NCI-H82 (cell line): ENCODE measurements around the gene SUN5.

Experiments used
- DNase-seq: peaks from one replicate; lab custom pipeline; 2025; lab: John Stamatoyannopoulos, UW

Gene SUN5

DNA sequence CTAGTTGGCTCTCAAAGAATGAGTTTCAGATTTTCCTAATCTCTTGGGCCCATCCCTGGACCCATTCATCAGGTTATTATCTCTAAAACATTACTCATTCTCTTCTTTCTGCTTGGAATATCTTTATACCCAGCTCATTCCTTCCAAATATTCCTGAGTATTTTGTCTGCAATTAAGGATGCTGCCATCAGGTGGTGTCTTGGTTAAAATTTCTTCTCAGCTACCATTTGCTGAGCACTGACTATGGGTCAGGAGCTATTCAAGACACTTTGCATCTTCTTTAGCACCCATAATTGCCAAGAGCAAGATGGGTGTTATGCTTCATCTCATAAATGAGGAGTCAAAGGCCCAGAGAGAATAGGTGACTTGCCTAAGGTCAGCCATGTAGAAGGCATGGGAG, 8.4 kb downstream of the SUN5 start:
- DNase-seq = no peak

DNA sequence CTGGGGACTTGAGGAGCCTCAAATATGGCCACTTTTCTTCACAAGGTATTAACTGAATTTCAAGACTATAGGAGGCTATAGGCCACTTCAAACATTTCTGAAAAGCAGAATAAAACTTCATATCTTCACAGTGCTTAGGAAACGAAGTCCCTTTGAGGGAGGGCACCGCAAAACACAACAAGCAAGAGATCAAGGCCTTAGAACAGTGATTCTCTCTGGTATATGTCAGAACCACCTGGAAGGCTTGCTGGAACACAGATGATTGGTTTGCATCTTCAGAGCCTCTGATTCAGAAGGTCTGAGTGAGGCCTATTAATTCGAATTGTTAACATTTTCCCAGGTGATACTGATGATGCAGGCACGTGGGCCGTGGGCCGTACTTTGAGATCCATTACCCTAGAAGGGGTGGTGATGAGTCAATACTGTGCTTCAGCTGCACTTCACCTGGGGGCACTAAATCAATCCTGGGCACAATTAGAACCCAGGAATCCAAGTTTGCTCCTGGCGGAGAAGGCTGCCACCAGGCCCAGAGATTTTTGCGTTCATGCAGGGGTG, 10.7 kb downstream of the SUN5 start:
- DNase-seq = no peak

DNA sequence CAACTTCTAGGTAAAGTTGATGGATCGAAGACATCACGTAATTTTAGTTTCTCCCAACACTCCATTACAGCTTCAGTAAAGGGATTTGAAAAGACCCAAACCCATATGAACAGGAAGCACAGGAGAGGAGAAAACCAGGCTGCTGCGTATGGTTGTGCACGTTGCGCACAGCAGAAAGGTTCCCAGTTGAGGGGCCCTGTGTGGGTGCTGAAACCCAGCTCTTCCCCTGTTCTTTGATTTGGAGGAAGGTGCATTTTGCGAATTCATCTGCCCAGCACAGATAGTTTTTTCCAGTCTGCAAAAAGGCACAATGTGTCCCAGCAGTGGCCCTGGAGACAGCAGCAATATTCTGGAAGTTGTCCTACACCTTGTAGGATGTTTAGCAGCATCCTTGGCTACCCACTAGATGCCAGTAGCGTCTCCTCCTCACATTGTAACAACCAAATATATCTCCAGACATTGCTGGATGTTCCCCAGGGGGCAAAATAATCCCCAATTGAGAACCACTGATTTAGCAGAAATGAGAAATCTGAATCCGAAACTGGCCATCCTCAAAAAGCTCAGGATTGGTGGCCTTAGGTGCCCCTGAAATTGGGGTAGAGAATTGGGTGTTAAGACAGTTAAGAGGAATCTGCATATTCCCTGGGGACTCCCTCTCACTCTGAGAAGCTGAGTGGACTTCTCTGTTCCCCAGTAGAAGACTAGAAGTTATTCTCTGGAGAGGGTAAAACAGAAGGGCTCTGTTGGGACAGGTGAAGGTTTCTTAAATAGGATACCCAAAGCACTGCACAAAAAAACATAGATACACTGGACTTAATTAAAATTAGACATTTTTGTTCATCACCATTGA, 12.2 kb downstream of the SUN5 start:
- DNase-seq = peak; percentile 49

DNA sequence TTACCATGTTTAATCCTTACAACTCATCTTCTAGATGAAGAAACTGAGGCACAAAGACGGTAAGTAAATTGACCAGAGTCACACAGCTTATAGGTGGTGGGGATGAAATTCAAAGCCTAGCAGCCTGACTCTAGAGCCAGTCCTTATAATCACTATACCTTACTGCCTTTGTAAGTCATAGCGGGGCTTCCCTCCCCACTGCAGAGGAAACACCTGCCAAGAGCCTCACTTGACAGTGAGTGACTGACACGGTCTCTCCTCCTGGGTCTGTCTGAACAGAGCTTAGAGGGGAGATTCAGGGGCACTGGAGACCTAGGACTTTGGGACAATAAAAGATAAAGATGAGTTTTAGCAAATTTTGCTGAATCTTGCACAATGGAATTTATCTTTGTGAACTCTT, 12.8 kb downstream of the SUN5 start:
- DNase-seq = no peak

DNA sequence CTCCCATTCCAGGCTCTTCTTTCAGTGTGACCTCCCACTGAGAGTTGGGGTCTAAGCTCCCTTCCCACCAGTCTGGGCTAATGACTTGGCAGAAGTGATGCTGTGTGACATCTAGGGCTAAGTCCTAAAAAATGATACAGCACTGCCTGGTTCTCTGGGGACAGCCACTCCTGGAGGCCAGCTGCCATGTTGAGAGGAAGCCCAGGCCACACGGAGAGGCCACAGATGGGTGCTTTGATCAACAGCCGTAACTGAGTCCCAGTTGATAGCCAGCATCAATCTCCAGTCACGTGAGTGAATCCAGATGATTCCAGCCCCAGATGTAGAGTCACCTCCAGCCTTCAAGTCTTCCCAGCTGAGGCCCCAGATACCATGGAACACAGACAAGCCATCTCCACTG, 13.8 kb downstream of the SUN5 start:
- no peak for DNase-seq

DNA sequence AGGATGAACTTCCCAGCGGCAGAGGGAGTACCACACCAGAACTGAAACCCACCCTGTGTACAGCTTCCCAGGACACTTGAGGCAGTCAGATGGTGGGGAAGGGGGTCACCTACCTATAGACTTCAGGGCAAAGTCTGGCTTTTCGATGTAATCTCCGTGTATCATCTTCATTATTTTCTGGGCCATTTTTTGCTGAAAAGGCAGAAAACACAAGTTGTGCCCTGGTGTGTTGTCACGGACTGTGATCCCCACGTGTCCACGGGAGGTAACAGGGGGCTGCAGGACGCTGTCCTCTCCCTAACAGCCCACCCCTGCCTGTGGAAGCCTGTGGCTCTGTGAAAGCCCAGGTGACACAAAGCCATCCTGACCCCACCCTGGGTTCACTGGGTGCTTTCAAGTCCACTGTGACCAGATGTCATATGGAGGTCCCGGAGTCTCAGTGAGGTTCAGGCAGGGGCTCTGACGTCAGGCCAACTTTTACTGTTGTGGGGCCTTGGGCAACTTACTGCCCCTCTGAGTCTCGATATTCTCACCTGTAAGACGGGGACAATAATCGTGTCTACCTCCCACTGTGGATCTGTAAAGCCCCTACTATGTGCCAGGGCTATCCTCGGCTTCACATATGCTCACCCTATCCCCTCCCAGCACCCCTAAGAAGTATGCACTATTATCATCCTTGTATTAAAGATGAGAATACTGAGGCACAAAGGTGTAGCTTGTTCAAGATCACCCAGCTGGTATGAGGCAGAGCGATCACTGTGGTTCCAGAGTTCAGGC, 14.5 kb downstream of the SUN5 start:
- no peak for DNase-seq

DNA sequence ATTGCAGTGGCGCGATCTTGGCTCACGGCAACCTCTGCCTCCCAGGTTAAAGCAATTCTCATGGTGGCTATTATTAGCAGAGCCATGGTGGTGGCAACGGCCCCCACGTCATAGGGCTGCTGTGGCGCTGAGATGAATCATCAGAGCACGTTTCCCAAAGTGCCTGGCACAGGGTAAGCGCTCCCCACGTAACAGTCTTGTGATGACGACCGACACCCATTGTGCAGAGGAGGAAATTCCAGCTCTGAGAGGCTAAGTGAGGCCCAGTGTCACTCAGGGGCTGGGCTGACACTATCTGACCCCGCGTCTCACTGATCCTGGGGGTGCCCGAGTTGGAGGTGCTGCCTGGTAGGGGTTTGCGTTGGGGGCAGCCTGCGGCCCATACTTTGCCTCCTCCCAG, 16.2 kb downstream of the SUN5 start:
- no peak for DNase-seq

DNA sequence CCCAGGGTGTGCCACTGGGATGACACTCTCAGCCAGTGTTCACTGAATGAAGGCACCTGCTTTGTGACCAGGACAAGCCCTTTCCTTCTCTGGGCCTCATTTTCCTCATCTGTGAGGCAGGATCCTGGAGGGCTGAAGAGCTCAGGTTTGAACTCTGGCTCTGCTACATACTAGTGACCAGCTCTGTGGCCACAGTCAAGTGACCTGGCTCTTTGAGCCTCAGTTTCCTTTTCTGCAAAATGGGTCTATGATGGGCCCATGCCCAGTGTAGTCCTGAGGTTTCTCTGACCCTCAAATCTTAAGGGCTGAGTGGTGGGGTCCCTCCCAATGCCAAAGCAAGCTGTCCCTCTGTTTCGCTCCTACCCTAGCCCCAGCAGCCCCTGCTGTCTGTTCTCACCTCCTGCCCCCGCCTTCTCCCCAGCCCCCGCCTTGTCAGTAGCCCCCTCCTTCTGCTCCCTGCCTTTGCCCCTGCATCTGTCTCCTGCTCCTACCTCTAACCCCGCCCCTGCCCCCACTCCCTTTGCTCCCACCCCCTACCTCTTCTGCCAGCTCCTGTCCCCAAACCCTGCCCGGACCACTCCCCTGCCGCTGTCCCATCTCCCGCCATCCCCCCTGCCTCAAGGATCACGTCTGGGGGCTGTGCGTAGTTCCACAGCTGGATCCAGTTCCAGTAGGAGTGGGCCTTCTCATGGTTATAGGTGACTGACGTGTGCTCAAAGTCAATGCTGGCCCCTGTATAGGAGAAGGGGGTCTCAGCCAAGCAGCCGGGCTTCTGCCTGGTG, 17.0 kb downstream of the SUN5 start:
- DNase-seq = no peak

DNA sequence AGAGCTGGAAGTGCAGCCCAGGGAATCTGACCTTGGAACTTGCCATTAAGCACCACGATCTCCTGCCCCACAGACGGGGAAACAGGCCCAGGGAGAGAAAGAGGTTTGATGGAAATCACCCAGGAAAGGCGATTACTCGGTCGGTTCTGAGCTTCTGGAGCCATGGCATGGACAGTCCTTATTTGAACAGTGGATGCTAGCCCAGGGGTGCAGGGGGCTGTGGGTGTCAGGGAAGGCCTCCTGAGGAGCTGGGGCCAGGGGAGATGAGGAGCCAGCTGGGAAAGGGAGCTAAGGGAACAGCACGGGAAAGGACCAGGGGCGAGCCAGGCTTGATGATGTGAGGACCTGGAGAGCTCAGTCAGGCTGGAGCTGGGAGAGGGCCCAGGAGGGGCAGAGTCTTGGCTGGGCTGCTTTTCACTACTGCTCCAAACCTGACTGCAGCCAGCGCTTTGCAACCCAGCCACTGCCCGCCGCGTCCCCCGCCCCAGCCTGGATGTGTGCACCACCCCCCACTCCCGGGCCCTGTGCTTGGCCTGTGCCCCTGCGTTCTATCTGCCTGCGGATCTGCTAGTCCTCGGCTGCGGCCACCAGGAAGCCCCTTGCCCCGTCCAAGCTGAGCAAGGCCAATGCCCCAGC, 17.8 kb downstream of the SUN5 start:
- no peak for DNase-seq

DNA sequence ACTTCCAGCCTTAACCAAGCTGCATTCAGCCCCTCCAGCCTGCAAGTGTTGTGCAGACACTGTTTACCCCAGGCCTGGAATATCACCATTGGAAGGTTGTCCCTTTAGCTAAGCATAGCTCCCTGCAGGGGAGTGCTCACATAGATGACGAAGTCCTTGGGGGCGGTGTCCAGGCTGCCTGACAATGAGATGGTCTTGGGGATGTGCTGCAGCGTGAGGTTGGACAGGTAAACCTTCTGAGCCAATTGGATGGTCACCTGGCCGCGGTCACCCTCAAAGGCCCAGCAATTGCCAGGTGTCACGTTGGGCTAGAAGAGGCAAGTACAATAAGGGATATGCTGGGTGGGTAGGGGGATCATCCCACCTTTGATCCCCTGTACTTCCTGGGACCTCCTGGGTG, 18.6 kb downstream of the SUN5 start:
- DNase-seq = no peak

DNA sequence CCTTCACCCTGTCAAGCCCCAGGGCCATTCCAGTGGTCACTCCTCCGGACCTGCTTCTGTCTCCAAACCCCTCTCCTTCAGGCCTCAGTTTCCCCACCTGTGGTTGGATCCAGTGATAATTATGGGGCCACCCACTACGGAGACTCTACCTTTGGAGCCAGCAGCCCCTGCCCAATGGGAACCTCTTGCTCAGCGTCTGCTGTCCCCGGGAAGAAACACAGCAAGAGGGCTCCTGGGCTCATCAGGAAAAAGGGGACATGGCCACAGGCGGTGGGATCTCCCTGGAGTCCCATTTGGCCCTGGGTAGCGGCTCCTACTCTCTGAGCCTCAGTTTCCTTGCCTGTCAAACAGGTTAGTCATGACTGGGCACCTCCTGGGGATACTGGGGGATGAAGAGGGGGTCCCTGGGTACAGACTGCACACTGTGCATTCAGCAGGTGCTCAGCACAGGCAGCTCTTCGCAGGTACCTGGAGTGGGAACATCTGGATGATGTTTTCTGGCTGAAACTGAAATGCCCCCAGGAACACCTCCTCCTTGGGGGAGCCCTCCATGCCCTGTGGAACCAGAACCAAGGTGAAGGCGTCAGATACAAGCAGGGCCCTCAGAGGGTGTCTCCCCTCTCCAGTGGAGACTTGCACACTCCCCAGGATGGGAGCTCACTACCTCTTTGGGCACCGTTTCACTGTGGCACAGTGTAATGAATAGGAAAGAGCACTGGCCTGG, 19.4 kb downstream of the SUN5 start:
- no peak for DNase-seq

DNA sequence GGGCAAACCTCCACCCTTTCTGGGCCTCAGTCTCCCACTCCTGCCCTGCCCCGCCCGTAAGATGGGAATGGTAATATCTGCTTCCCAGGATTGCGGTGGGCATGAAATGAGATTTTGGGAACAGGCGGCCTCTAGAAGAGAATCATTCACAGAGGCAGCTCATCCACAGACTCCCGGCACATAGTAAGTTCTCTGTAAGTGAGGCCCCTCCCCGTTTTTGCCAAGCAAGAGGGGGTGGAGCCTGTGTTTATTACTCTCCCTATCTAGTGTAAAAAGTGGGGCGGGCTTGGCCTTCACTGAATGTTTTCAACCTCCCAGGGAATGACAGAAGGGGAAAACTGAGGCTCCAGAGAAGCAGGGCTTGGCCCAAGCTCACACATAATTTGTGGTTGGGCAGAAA, 20.0 kb downstream of the SUN5 start:
- DNase-seq = peak; percentile 66

DNA sequence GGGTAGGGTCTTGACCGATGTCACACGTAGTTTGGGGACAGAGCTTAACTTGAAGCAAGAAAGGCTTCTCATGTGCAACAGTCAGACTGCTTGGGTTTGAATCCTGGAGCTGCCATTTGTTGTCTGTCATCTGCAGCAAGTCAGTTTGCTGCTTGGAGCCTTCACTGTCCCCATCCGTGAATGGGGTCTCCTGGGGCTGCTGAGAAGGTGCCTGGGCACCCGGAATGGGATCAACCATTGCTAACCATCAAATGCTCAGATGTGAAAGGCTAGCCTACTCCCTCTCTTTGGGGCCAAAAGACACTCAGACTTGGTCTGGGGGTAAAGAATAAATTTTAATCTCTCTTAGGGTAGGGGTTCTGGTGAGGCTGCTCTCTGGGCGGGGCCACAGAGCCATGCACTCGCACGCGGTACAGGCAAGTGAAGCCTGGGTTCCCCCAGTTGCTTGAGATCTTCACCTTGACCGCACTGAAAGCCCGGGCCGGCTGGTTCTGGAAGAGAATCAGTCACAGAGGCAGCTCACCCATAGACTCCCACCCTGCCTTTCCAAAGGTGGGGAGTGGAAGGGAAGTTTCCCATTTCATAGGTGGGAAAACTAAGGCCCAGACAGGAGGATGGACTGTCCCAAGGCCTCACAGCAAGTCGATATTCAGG, 20.6 kb downstream of the SUN5 start:
- DNase-seq = no peak

DNA sequence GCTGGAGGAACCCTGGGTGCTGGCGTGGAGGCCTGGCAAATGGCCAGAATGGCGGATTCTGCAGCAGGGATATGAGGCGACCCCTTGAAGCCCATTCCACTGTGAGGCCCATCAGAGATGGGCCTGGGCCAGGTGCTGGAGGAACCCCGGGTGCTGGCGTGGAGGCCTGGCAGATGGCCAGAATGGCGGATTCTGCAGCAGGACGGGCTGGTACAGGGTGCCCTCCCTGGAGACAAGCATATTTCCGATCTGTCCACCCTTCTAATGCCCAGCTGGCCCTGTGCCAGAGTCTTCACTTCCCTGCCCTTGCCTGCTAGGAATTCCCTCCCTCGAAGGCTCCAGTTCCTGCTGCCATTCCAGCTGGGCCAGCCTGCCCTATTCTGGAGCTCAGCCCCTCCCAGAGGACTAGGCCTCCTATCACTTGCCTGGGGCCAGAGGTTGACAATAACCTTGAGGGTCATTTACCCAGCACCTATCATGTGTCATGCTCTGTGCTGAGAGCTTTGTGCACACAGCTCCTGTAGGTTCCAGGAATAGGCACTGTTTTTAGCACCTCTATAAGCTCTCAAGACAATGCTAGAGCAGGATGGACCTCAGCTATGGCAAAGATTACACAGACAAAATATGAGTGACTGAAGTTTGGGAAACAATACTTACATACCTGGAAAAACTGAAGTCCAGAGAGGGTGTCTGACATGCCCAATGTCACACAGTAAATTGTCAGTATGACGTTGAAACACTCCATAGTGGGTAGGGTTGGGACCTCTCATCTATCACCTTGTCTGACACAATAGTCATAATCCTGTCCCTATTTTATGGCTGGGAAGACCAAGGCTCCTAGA, 21.4 kb downstream of the SUN5 start:
- peak; percentile 92 for DNase-seq

DNA sequence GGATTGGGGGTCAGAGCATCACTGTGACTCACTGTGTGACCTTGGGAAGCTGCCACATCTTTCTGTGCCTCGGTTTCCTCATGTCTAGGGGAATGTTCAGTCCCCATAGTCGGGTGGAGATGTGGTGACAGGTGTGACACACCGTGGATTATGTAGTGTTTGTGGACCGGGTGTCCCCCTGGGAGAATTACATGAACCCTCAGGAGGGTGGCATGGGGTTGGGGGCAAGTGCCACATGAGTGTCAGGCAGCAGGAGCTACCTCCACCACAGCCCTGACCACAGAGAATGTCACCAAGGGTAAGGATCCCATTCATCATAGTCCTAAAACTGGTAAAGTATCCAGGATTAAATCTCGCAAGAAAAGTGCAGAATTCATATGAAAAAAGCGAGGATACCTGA, 23.2 kb downstream of the SUN5 start:
- DNase-seq = no peak

DNA sequence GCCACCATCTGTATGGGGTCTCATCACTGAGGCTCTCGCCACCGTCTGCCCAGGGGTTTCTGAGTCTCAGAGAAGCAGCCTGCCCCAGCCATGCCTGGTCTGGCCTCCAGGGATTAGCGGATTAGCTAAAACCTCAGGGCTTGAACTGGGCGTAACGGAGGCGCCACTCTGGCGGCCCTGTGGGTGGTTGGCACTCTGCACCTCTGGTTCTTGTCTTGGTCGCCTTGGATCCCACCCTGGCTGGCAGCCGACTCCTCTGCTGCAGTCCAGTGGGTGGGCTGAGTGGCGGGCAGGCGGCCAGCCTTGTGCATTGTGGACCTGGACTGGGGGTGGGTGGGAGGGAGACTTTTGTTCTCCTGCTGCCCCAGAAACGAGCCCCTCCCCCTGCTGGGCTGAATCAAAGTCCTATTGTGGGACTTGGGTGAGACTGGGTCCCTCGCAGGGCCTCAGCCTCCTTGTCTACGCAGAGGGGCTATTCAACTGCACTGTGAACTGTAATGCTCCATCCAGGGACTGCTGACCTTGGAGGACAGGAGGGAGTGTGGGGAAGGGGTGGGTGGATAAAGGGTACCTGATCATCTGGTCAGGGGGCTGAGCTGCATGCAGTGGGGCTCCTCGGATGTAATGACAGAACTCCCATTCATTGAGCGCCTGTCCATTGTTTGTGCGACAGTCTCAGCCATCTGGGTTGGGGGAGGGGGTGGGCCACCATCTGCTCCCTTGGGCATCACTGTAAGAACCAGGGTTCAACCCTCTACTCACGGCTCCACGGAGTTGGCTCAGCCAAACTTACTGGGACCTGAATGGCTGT, 23.9 kb downstream of the SUN5 start:
- peak; percentile 97 for DNase-seq

DNA sequence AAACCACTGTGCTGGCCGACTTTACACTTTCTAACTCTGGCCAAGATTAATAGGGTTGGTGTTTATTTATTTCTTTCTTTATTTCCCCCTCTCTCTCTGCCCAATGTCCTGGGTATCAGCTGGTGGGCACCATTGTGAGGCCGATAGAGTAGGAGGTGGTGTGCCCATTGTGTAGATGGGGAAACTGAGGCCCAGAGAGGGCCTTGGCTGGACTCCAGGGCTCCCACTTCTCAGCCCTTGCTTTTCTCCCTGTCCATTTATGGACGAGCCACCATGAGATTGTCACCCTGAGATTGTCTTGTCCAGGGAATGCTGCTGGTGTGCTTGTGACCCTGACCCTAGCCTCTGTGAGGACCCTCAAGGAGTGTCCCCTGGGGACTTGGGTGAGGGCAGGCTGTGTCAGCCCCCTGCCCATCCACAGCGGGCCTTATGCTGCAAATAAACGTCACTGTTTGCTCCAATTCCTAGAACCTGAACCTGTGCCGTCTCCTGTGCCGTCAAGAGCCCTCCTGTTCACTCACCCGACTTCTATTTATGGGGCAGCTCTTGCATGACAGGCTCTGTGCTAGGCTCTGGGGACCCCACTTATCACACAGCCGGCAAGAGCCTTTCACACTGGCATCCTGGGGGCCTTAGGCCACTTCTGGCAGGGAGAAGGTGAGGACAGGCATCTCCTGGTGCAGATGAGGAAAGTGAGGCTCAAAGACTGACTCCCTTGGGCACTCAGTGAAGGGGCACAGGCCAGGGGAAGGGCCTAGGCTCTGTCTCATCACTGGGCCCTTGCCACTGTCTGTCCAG, 24.8 kb downstream of the SUN5 start:
- peak; percentile 53 for DNase-seq

DNA sequence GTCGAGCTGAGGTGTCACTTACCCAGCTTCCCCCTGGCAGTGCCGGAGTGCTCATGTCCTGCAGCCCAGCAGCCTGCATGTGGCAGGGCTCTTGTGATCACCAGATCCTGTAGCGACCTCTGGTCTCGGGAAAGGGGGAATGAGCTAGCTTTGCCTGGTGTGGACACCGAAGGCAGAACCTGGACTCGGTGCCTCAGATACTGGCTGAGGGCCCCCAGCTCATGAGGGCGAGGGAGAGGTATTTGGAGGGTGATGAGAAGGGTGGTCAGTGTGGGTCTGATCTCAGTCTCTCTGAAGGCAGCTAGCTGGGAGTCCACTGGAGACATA, 26.3 kb downstream of the SUN5 start:
- DNase-seq = no peak
